Transverse colon (tissue), 4 donors: Measurements from ENCODE around the gene FAM107B. TPM values are rescaled to one million over a fixed set of nuclear protein-coding genes. Genes with fewer than 3 reads are reported as not detected.

ENCODE experiments used
- DNase-seq: peaks from one replicate; pipeline ENCODE4 v3.0.0-alpha.2; 2019
- H3K27ac ChIP-seq, 4 donors: fragments of 200-600 bp; sonication (generic); 2 replicates each; pipeline ENCODE4 v1.5.1; 2016 to 2018; ENCODE audit warnings: inconsistent platforms in 4 of 4
- H3K27me3 ChIP-seq: fragments of 200-600 bp; sonication (generic); 2 replicates; pipeline ENCODE4 v1.5.1; 2017; ENCODE audit warnings: inconsistent platforms
- H3K36me3 ChIP-seq, 4 donors: fragments of 200-600 bp; sonication (generic); 2 replicates each; pipeline ENCODE4 v1.5.1; 2017 to 2019; ENCODE audit warnings: inconsistent platforms in 4 of 4
- H3K4me1 ChIP-seq, 4 donors: fragments of 200-600 bp; sonication (generic); 2 replicates each; pipeline ENCODE4 v1.5.1; 2017 to 2020; ENCODE audit warnings: inconsistent platforms in 4 of 4
- H3K4me3 ChIP-seq, 4 donors: fragments of 200-600 bp; sonication (generic); 1 replicate in 1 of 4; 2 replicates in 3 of 4; pipeline versions ENCODE4 v1.5.1 to v1.6.1; 2017 to 2019; ENCODE audit warnings: inconsistent platforms in 4 of 4
- H3K9me3 ChIP-seq, 2 donors: fragments of 200-600 bp; sonication (generic); 2 replicates each; pipeline ENCODE4 v1.5.1; 2017 to 2019; ENCODE audit warnings: inconsistent platforms in 2 of 2
- EP300 ChIP-seq: sonication (generic); formaldehyde crosslinking; IDR thresholded peaks from one replicate; pipeline ENCODE4 v1.6.1; 2017; ENCODE audit warnings: antibody characterized with exemption, low read depth
- POLR2A ChIP-seq: fragments of 450-650 bp; IDR thresholded peaks from one replicate; pipeline ENCODE4 v1.6.1; 2016; ENCODE audit warnings: antibody characterized with exemption, mild to moderate bottlenecking, moderate library complexity
- POLR2AphosphoS5 ChIP-seq, 3 donors: sonication (generic); formaldehyde crosslinking; IDR thresholded peaks; one replicate each; pipeline ENCODE4 v1.6.1; 2016; ENCODE audit warnings: antibody characterized with exemption in 3 of 3
- WGBS, 2 donors: methylation state at CpG; one replicate each; pipeline ENCODE4 v1.1.5; 2018; ENCODE audit warnings: low coverage in 1 of 2; 5-methylcytosine and 5-hydroxymethylcytosine counted together
- in situ Hi-C, 4 donors: fragments of 200-750 bp; cut with MboI; loops; one replicate each; pipeline versions ENCODE4 v1.15.0 to v1.15.1; 2017; ENCODE audit warnings: low sequenced_read_pairs in 3 of 4, low pct_ligation_motif_present in 1 of 4, low pct_unique_long_range_greater_than_20kb in 1 of 4
- intact Hi-C: fragments of 100-400 bp; cut with DNase I; formaldehyde crosslinking; loops from one replicate; pipeline ENCODE4 v1.15.1; 2023; ENCODE audit warnings: low total_unique reads
- total RNA-seq, 4 donors: library from RNA; depleted of rRNA; stranded (reverse); fragments of >200 nt; gene quantifications; one replicate each; pipeline ENCODE4 v1.1.0, GENCODE V29; 2016
- TF ChIP-seq, protein P1 (sequence below), 5 experiments: fragments of 200-600 bp in 3 of 5; fragments of 450-650 bp in 2 of 5; sonication (generic) in 3 of 5; IDR thresholded peaks; 1 replicate in 2 of 5; 2 replicates in 3 of 5; pipeline ENCODE4 v1.5.1; 2016 to 2017; ENCODE audit warnings: antibody characterized with exemption in 5 of 5, inconsistent platforms in 3 of 5, mild to moderate bottlenecking in 2 of 5, moderate library complexity in 1 of 5

FAM107B gene
- total RNA-seq, 4 donors from 2014 or later, result 23.9 to 71.0 (median 52.8) TPM

DNA sequence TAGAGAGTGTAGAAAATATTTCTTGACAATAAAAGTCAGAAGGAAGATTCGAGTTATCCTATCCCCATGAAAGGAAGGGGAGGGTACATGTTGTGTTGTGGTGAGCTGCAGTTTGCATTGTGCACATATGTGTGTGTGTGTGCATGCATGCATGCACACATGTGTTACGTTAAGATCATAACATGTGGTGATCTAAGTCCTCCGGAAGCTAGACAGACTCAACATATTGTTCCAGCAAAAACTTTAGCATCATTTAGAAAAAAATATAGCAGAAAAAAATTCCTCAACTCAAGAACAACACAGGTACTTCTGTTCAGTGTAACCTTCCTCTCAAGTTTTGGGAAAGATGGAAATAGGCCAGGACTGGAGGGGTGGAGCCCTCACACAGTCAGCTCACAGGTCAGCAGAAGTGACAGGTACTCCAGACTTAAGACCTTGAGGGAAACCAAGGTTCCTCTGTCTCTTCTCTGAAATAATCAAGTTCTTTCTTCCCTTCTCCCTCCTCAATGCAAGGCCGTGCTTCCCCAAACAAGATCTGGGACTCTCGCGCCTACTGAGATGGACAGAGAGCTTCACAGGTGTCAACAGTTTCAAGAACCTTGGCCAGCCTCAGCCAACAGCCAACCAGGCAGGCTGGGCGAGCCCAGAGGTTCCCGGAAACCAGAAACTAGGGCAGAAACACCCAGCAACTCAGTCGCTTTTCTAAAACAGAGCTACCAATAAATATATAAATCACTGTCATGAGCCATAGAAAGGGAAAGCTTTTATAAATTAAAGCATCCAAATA, 205.2 kb downstream of the FAM107B start:
- WGBS, 2 donors, result 57 to 62% methylated on average over 6 to 9 of the region's 9 CpGs
- in situ Hi-C loops, result no loop called here

DNA sequence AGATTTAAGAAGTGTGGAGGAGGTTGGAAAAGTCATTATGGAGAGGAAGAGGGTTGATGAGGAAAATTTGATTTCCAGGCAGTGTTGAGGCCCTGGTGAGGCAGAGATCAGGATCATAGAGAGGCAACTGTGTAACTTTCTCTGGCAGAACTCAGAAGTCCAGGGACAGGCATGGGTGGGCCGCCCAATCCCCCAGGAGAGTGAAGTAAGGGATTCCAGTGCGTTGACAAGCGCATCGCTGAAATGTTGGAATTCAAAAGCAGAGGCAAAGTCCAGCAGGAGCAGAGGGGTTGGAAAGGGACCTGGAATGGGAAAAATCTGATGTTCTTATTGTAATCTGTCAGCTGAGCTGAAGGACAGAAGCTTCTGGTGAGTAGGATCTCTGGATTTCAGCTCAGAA, 207.3 kb downstream of the FAM107B start:
- peaks cover 7 to 50% (median 23%) of the 10 kb centered on the region in 4 donors for H3K4me1 ChIP-seq
- no peak overlapping the region for H3K27ac ChIP-seq
- no peaks in the 10 kb centered on the region for H3K36me3 ChIP-seq
- intact Hi-C loops, result no loop called here
- no peaks in the 10 kb centered on the region for H3K27me3 ChIP-seq
- in situ Hi-C loops, result no loop called here
- no peaks in the 10 kb centered on the region for H3K9me3 ChIP-seq
- TF ChIP-seq POLR2AphosphoS5 (IDR thresholded peaks at IDR 0.05) (no peak), POLR2A (no peak), EP300 (no peak)
- TF ChIP-seq, protein P1, sequence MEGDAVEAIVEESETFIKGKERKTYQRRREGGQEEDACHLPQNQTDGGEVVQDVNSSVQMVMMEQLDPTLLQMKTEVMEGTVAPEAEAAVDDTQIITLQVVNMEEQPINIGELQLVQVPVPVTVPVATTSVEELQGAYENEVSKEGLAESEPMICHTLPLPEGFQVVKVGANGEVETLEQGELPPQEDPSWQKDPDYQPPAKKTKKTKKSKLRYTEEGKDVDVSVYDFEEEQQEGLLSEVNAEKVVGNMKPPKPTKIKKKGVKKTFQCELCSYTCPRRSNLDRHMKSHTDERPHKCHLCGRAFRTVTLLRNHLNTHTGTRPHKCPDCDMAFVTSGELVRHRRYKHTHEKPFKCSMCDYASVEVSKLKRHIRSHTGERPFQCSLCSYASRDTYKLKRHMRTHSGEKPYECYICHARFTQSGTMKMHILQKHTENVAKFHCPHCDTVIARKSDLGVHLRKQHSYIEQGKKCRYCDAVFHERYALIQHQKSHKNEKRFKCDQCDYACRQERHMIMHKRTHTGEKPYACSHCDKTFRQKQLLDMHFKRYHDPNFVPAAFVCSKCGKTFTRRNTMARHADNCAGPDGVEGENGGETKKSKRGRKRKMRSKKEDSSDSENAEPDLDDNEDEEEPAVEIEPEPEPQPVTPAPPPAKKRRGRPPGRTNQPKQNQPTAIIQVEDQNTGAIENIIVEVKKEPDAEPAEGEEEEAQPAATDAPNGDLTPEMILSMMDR (IDR thresholded peaks at IDR 0.05), result no peak
- no peak overlapping the region for H3K4me3 ChIP-seq
- 90 to 95% methylated on average over 2 to 4 of the region's 4 CpGs for WGBS, 2 donors
- no peak for DNase-seq

More for the DNA sequence above, 205.2 kb downstream of the FAM107B start:
- TF ChIP-seq POLR2A (no peak), POLR2AphosphoS5 (IDR thresholded peaks at IDR 0.05) (no peak), EP300 (no peak)
- TF ChIP-seq, protein P1 (IDR thresholded peaks at IDR 0.05), result no peak
- Histone ChIP-seq H3K4me1 (peaks cover 7 to 32% (median 18%) of the 10 kb centered on the region in 4 donors), H3K27ac (peak overlapping the region; percentile 41 to 71 (median 52)), H3K27me3 (no peaks in the 10 kb centered on the region), H3K9me3 (no peaks in the 10 kb centered on the region), H3K36me3 (no peaks in the 10 kb centered on the region), H3K4me3 (no peak overlapping the region)
- peak; percentile 56 for DNase-seq
- intact Hi-C loops, result no loop called here

DNA sequence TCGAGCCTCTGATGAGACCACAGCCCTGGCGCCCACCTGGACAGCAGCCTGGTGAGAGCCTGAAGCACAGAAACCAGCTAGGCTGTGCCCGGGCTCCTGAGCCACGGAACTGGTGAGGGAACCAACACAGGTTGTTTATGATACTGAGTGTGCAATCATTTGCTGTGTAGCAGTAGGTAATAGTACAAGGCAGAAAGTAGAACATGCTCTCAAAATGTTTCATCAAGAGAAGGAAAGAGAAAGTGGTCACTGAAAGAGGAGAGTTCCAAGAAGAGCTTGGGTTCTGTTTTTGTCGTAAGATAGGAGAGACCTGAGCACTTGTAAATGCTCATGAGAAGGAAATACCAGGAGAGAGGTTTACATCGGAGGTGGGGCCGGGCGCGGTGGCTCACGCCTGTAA, 208.2 kb downstream of the FAM107B start:
- TF ChIP-seq POLR2AphosphoS5 (IDR thresholded peaks at IDR 0.05) (no peak), POLR2A (no peak), EP300 (no peak)
- TF ChIP-seq, protein P1 (IDR thresholded peaks at IDR 0.05), result no peak
- Histone ChIP-seq H3K4me1 (peaks cover 0 to 49% (median 15%) of the 10 kb centered on the region in 4 donors), H3K36me3 (no peaks in the 10 kb centered on the region), H3K27ac (no peak overlapping the region), H3K27me3 (no peaks in the 10 kb centered on the region), H3K4me3 (no peak overlapping the region), H3K9me3 (no peaks in the 10 kb centered on the region)
- 86 to 94% methylated on average over 7 to 10 of the region's 10 CpGs for WGBS, 2 donors
- DNase-seq, result no peak
- intact Hi-C loops (no loop called here), in situ Hi-C loops (no loop called here)

DNA sequence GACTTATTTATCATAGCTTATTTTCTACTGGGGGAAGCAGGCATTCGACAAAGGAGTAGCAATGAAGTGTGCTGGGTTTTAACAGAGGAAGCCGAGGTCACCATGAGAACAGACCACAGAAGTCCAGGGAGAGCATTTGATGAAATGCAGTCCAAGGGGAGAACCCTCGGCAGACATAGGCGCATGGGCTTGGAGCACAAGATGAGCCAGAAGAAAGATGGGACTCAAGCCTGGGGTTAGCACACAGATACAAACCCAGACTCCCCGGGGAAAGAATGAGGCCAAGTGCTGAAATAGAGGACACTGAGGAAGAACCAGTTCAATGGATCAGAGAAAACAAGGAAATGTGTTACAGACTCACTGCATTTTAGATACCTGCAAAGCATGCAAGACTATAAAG, 209.5 kb downstream of the FAM107B start:
- Histone ChIP-seq H3K36me3 (no peaks in the 10 kb centered on the region), H3K4me1 (peaks cover 0 to 39% (median 10%) of the 10 kb centered on the region in 4 donors), H3K27ac (peak overlapping the region; percentile 8 to 30 (median 19)), H3K4me3 (no peak overlapping the region), H3K9me3 (no peaks in the 10 kb centered on the region), H3K27me3 (no peaks in the 10 kb centered on the region)
- 73% methylated on average over 3 to 5 of the region's 5 CpGs for WGBS, 2 donors
- in situ Hi-C loops (no loop called here), intact Hi-C loops (no loop called here)
- TF ChIP-seq POLR2AphosphoS5 (IDR thresholded peaks at IDR 0.05), result no peak
- TF ChIP-seq, protein P1 (IDR thresholded peaks at IDR 0.05), result no peak
- TF ChIP-seq EP300, result no peak
- DNase-seq, result no peak
